Lower leg skin (tissue), 4 donors: ENCODE data around the gene SURF2. TPM values are rescaled to one million over a fixed set of nuclear protein-coding genes. Genes with fewer than 3 reads are reported as not detected.
A peak's percentile ranks its signal among the peaks of the same experiment; 100 is the strongest.

Experiments used
- DNase-seq, 2 donors: peaks; one replicate each; pipeline ENCODE4 v3.0.0-alpha.2; 2019; ENCODE audit warnings: low spot score in 2 of 2
- H3K4me3 ChIP-seq: fragments of 200-600 bp; sonication (generic); 2 replicates; pipeline ENCODE4 v1.5.1; 2017; ENCODE audit warnings: mild to moderate bottlenecking, low read depth; ENCODE audit not compliant: poor library complexity, severe bottlenecking
- CTCF ChIP-seq, 3 donors: fragments of 450-650 bp; IDR thresholded peaks; one replicate each; pipeline ENCODE4 v1.5.1; 2016; ENCODE audit warnings: antibody characterized with exemption in 3 of 3, mild to moderate bottlenecking in 3 of 3, moderate library complexity in 2 of 3
- POLR2A ChIP-seq, 2 donors: fragments of 450-650 bp; IDR thresholded peaks; one replicate each; pipeline ENCODE4 v1.6.1; 2016 to 2017; ENCODE audit warnings: antibody characterized with exemption in 2 of 2, mild to moderate bottlenecking in 1 of 2, moderate library complexity in 1 of 2
- WGBS, 2 donors: methylation state at CpG; one replicate each; pipeline ENCODE4 v1.1.5; 2018; 5-methylcytosine and 5-hydroxymethylcytosine counted together
- intact Hi-C: fragments of 100-400 bp; cut with DNase I; formaldehyde crosslinking; loops from one replicate; pipeline ENCODE4 v1.15.0; 2023; ENCODE audit warnings: low total_unique reads
- total RNA-seq, 4 donors: library from RNA; depleted of rRNA; stranded (reverse); fragments of >200 nt; gene quantifications; one replicate each; pipeline ENCODE4 v1.1.0, GENCODE V29; 2016

SURF2 gene
- total RNA-seq, 4 donors from 2014 or later = 31.2 to 40.7 (median 35.4) TPM

GRCh38 chr9:133405508-133406438 lies 49.4 kb downstream of the SURF2 start:
- H3K4me3 ChIP-seq = no peak overlapping the region
- 73 to 76% methylated on average over 15 to 19 of the region's 19 CpGs for WGBS, 2 donors
- intact Hi-C loops = loop anchor here (5.0 kb wide), 1 partner anchor 82 kb away; no protein-coding TSS in a partner anchor

GRCh38 chr9:133406480-133407307 lies 50.3 kb downstream of the SURF2 start:
- intact Hi-C loops = loop anchor here (5.0 kb wide), 1 partner anchor 81 kb away; no protein-coding TSS in a partner anchor
- H3K4me3 ChIP-seq = no peak overlapping the region
- 55 to 62% methylated on average over 24 of the region's 24 CpGs for WGBS, 2 donors
- TF ChIP-seq POLR2A (IDR thresholded peaks at IDR 0.05) (no peak), CTCF (IDR thresholded peaks at IDR 0.05) (peak in 1 of 3 donors; percentile 89)
- peak; percentile 40 to 92 for DNase-seq

More at GRCh38 chr9:133405508-133406438, 49.4 kb downstream of the SURF2 start:
- no peak for DNase-seq
- TF ChIP-seq CTCF (IDR thresholded peaks at IDR 0.05) = no peak
- TF ChIP-seq POLR2A (IDR thresholded peaks at IDR 0.05) = no peak

GRCh38 chr9:133408042-133408441 lies 51.7 kb downstream of the SURF2 start:
- WGBS, 2 donors = 88 to 90% methylated on average over 1 of the region's 1 CpG
- no peak for DNase-seq
- no peak overlapping the region for H3K4me3 ChIP-seq
- TF ChIP-seq CTCF (IDR thresholded peaks at IDR 0.05) = no peak
- TF ChIP-seq POLR2A (IDR thresholded peaks at IDR 0.05) = no peak
- intact Hi-C loops = loop anchor here (5.0 kb wide), 1 partner anchor 79 kb away; no protein-coding TSS in a partner anchor

Other genes starting within 250 kb of the SURF2 start
- 100 to 1,000 TPM in 3 of 4 donors, 10 to 100 TPM in 1; 95.0 to 176 (median 123) TPM for gene RALGDS, start 235.3 kb upstream of the SURF2 start, total RNA-seq
- 10 to 100 TPM in 1 of 4 donors, 1 to 10 TPM in 3; 3.6 to 13.5 (median 5.3) TPM for gene GBGT1, start 192.6 kb upstream of the SURF2 start, total RNA-seq
- 10 to 100 TPM in 2 of 4 donors, not detected in 2; 11.4 to 13.0 TPM for gene OBP2B, start 147.3 kb upstream of the SURF2 start, total RNA-seq
- gene ABO, start 81.3 kb upstream of the SURF2 start, total RNA-seq = 10 to 100 TPM in 2 of 4 donors, 1 to 10 TPM in 2; 1.4 to 18.4 (median 11.5) TPM
- 10 to 100 TPM; 21.7 to 37.4 (median 27.4) TPM for gene SURF6, start 20.4 kb upstream of the SURF2 start, total RNA-seq
- gene MED22, start 8.4 kb upstream of the SURF2 start, total RNA-seq = 10 to 100 TPM; 12.3 to 31.1 (median 26.9) TPM
- 1,000 to 10,000 TPM; 2,005 to 2,991 (median 2,631) TPM for gene RPL7A, start 8.3 kb upstream of the SURF2 start, total RNA-seq
- gene SURF1, start 63 bp upstream of the SURF2 start, total RNA-seq = 10 to 100 TPM; 20.1 to 54.3 (median 36.3) TPM
- 100 to 1,000 TPM in 2 of 4 donors, 10 to 100 TPM in 2; 84.2 to 114 (median 100) TPM for gene SURF4, start 19.5 kb downstream of the SURF2 start, total RNA-seq
- 1 to 10 TPM in 2 of 4 donors, under 1 TPM in 1, not detected in 1; 0.54 to 7.0 (median 3.7) TPM for gene STKLD1, start 19.8 kb downstream of the SURF2 start, total RNA-seq
- gene REXO4, start 61.5 kb downstream of the SURF2 start, total RNA-seq = 10 to 100 TPM; 18.8 to 26.5 (median 24.6) TPM
- 1 to 10 TPM; 1.1 to 2.7 (median 1.8) TPM for gene ADAMTS13, start 65.8 kb downstream of the SURF2 start, total RNA-seq
- 10 to 100 TPM in 1 of 4 donors, 1 to 10 TPM in 3; 4.1 to 10.6 (median 8.0) TPM for gene CACFD1, start 103.4 kb downstream of the SURF2 start, total RNA-seq
- gene SLC2A6, start 122.5 kb downstream of the SURF2 start, total RNA-seq = 1 to 10 TPM in 1 of 4 donors, under 1 TPM in 1, not detected in 2; 0.54 to 1.0 TPM
- not detected for gene MYMK, start 168.4 kb downstream of the SURF2 start, total RNA-seq
- gene ADAMTSL2, start 178.2 kb downstream of the SURF2 start, total RNA-seq = 1 to 10 TPM in 1 of 4 donors, under 1 TPM in 2, not detected in 1; 0.08 to 1.5 (median 0.32) TPM